ENCODE results near the gene DERL3.

DNA sequence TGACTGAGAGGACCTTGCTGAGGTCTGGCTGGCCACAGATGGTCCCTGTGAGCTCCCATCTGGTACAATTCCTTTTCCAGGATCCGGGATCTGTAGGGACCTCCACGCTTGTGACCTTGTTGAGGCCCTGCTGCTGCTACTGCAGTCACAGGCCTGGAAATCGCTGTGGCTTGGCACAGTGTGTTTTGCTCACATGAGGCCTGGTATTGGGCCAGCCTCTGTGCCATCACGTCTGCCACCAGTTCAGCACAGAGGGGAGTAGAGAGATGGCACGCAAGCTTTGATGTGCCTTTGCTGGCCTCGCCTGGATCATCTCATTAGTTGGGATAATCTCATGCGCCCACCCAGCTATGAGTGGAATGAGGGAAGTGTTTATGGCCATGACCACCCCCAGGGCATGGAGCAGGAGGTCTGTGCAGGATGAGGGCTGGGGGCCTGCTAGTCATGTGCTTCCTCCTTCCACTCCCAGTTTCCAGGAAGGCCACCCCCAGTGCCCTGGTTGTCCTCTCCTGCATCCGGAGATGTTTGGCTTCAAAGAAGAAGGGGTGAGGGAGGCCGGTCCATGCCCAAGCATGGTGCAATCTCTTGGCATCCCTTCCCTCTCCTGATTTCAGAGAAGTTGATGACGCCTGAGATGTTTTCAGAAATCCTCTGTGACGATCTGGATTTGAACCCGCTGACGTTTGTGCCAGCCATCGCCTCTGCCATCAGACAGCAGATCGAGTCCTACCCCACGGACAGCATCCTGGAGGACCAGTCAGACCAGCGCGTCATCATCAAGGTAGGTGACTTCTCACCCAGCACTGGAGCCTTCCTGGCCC, 22.4 kb downstream of the DERL3 start:
- TF ChIP-seq, protein P1, sequence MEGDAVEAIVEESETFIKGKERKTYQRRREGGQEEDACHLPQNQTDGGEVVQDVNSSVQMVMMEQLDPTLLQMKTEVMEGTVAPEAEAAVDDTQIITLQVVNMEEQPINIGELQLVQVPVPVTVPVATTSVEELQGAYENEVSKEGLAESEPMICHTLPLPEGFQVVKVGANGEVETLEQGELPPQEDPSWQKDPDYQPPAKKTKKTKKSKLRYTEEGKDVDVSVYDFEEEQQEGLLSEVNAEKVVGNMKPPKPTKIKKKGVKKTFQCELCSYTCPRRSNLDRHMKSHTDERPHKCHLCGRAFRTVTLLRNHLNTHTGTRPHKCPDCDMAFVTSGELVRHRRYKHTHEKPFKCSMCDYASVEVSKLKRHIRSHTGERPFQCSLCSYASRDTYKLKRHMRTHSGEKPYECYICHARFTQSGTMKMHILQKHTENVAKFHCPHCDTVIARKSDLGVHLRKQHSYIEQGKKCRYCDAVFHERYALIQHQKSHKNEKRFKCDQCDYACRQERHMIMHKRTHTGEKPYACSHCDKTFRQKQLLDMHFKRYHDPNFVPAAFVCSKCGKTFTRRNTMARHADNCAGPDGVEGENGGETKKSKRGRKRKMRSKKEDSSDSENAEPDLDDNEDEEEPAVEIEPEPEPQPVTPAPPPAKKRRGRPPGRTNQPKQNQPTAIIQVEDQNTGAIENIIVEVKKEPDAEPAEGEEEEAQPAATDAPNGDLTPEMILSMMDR (IDR thresholded peaks at IDR 0.05), result no peak
- no peak for TF ChIP-seq POLR2A (IDR thresholded peaks at IDR 0.05)

All from adrenal gland (tissue), 5 donors.